Amniotic stem cell (primary cell): ENCODE measurements around the gene NHERF1.

Source experiments
- DNase-seq: peaks from one replicate; lab custom pipeline; 2025; lab: John Stamatoyannopoulos, UW

The NHERF1 gene

DNA sequence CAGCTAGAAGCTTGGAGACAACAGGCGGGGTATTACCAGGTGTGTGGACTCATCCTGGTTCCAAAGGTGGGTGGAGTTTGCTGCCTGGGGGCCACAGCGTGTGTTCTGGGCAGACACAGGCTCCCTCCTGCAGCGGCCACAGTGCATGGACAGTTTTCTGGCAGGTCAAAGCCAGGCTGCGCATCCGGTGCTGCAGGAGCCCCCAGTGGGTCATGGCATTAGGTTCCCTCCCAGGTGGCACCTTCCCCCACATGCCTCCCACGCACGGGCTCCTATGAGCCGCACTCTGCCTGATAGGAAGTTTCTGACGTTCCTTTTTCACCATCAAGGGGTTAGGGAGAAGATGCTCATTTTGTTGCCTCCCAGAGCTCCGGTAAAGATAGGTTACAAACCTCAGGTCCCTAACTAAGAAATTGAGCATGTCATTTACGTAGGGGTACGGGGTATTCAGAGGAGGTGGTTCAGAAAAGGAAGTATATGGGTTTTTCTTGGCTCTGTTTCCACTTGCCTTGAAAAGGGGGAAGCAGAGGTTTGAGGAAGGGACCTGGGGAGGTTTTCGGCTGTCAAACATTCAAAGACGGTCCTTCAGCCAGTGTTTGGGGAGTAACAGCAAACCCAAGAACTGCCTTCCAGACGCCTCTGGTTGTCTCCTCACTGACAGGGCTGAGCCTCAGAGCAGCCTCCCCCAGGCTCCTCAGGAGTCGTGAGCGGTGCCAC lies 60.4 kb downstream of the NHERF1 start:
- no peak for DNase-seq

DNA sequence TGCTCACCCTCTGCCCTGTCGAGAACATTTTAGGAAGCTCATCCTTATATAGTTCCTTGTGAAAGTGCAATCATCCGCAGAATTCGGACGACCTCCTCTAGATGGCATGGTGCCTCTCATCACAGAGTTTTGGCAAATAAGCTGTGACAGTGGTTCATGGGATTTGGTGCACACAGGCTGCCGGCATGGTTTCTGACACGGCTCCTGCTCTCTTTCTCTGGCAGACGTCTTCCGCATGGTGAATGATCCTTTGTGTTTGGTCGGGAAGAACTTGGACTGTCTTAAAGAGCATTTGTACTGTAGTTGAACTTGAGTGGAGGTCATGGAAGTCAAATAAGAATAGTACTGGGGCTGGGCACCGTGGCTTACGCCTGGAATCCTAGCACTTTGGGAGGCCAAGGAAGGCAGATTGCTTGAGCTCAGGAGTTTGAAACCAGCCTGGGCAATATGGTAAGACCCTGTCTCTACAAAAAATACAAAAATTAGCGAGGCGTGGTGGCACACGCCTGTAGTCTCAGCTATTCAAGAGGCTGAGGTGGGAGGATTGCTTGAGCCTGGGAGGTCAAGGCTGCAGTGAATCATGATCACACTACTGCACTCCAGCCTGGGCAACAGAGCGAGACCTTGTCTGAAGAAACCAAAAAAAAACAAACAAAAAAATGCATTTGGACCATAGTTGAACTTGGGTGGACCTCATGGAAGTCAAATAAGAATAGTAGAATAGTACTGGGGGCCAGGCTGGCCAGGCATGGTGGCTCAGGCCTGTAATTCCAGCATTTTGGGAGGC lies 62.5 kb downstream of the NHERF1 start:
- DNase-seq: no peak

DNA sequence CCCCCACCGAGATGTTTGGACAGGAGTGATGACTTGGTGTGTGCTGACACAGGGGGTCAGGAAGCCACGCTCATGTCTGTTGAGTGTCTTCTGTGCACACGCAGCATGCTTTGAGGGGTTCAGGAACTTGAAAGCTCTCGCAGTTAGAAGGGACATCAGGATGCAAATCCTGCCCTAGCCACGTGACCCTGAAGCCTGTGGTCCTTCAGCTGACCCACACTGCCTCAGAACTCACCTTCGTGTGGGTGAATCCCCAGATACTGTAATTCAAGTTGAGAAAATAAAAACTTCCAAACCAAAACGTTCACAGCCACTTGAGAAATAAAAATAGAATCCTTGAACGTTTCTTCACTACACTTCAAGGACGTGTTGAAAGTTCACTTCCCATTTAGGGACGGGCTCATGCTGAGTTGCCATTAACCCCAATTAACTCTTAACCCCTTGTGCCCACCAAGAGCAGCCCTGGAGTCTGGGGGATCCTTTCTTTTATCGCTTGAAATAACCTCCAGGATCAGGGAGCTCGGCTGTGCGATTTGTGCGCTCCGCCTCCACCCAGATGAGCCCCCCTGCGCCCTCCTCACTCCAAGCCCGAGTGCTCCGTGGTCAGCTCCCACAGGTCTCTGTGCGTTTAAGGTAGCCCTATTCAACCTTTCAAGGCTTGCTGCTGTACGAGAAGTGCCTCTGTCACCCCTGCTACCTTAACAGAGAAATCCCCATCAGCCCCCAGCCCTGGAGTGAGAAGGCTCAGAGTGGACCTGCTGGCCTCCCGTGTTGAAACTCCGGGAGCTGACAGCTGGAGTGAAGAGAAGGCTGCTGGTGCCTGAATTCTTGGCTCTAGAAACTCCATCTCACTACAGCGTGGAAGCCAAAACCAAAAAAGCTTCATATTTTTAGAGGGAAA lies 63.9 kb downstream of the NHERF1 start:
- DNase-seq: no peak

DNA sequence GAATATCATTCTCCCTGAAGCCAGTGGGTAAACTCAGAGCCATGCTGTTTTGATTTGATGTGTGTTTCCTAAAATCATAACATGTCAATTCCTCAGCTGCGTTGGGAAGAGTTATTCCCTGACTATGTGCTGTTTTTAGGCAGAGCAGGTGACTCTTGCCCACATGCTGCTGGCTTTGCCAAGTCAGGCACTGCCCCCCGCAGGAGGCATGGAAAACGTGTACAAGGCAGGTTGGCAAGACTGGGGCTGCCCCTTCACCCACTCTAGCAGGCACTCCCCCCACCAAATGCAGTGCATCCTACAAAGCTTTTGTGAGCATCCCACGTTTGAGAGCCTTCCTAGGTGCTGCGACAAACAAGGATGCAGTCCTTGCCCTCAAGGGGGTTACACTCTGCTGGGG lies 66.0 kb downstream of the NHERF1 start:
- no peak for DNase-seq

DNA sequence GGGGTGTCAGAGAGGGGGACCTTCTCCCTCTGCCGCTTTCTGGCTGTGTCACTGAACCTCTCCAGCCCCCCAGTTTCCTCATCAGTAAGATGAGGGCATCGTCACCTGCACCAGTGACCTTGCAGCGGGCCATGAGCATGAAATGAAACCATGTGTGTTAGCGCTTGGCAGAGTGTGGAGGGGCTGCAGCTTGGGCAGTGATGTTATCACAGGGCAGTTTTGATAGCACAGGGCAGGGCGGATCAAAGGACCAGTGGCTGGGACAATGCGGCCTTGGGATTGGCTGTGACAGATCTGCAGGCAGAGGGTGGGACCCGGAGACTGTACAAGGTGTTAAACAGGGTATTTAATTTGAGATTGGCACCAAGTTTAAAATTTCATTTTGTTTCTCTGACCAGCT lies 66.6 kb downstream of the NHERF1 start:
- no peak for DNase-seq

DNA sequence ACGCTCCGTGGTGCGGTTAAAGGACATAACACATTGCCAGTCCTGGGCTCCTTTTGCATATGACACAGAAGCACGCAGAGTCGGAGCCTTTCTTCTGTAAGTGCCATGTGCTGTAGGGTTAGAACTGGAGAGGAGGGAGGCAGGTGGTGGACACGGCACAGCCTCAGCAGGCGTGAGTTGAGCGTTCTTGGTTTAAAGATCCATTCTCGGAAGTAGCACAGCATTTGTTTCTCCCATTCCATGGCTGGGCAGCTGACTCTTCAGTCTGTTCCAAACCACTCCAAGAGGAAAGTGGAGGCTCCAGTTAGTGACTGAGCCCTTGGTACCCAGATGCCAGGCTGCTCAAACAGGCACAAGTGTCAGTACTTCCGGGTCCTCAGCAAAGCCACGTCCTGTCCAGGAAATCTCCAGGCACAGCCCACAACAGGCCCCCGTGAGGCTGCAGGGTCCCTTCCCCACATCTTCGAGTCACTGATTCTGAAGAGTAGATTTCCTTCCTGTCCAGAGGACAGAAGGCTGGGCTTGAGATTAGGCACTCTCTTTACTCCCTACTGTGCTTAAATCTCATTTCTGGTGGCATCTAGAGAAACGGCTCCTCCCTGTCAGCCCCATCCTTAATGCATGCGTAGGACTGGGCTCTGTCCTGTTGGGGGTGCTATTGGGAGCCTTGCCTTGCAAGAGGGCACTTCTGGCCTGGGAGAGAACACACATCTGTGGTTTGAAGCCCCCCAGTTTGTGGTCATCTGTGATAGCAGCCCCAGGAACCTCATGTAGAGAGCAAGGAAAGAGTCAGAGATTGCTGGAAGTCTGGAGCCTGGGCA lies 67.3 kb downstream of the NHERF1 start:
- DNase-seq: no peak

DNA sequence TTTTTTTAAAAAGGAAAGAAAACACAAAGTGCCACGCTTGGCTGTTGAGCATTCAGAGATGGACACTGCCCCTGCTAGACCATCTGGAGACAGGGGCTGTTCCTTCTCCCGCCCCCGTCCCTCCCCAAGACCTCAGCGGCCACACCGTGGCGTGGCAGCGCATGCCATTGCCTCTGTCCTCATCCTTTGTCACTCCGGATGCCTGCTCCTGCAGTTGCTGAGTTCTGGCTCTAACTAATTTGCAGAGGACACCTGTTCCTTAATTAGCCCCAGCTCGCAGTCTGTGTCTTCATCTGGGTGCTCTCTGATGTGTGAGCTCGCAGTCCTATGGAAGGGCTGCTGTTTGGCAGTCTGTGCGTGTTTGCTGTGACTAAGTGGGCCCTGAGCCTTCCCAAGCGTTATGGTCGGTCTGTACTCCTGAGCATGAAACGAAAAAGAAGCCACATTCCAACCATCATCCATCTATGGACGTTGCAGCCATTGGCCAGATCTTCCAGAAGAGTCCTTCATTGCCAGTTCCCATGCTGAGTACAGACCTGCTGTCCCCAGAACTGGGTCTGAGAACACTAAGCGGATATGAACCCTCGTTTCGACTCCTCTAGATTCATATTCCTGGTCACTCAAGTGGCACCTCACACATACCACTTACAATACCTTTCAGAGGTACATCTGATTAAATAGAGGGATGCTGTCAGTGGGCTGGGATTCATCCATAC lies 68.6 kb downstream of the NHERF1 start:
- no peak for DNase-seq

DNA sequence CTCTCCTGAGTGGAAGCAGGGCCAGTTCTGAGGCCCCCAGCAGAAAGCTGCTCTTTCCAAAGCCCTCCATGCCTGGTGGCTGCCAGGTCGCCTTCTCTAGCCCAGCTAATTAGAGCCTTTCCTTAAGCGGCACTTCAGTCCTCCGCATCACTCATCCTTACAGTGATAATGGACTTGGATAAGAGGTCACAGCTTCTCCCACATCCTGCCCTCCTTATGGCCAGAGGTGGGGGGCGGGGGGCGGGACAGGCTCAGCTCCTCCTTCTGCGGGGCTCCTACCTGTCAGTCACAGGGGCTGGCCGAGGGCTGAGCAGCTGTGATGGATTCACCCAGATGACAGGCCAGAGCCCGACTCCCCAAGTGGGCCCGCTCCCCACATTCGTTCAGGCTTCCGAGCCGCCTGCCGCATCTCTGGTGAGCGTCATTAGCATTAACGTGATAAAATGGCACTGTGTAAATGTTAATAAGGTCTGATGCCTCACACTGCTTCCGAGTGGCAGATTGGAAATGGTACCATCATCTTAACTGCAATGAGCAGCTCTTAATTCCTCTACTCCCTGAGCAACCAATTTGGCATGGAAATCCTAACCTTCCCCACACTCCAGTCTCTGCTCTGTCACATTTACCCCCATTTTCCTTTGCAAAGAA lies 70.0 kb downstream of the NHERF1 start:
- DNase-seq: no peak
